GM23338 (cell line): ENCODE data around the gene DYNLT2. TPM values are rescaled to one million over a fixed set of nuclear protein-coding genes. Genes with fewer than 3 reads are reported as not detected.

Experiments used
- ATAC-seq: fragments of 200-7000 bp; cut with Tn5 transposase; 3 replicates; pipeline ENCODE4 v1.9.1; 2020
- DNase-seq: peaks from one replicate; pipeline ENCODE4 v3.0.0-alpha.2; 2015; ENCODE audit warnings: low spot score
- H2AFZ ChIP-seq: fragments of 200-600 bp; sonication (generic); 2 replicates; pipeline ENCODE4 v1.8.0; 2016; ENCODE audit warnings: antibody characterized with exemption, mild to moderate bottlenecking, moderate library complexity
- H3F3A ChIP-seq: fragments of 200-600 bp; sonication (generic); replicated peaks from 2 replicates; pipeline ENCODE4 v1.8.0; 2017; ENCODE audit warnings: antibody characterized with exemption, mixed run types, low read depth
- H3K27ac ChIP-seq: fragments of 200-600 bp; sonication (generic); 2 replicates; pipeline ENCODE4 v1.6.1; 2016; ENCODE audit warnings: low read depth
- H3K27me3 ChIP-seq: fragments of 200-600 bp; sonication (generic); 2 replicates; pipeline ENCODE4 v1.8.0; 2016; ENCODE audit warnings: mild to moderate bottlenecking, mixed run types, moderate library complexity; ENCODE audit not compliant: insufficient read depth
- H3K36me3 ChIP-seq: fragments of 200-600 bp; sonication (generic); 2 replicates; pipeline ENCODE4 v1.8.0; 2016; ENCODE audit warnings: mild to moderate bottlenecking; ENCODE audit not compliant: insufficient read depth
- H3K4me1 ChIP-seq: fragments of 200-600 bp; sonication (generic); 2 replicates; pipeline ENCODE4 v1.8.0; 2016; ENCODE audit warnings: mild to moderate bottlenecking, moderate library complexity; ENCODE audit not compliant: insufficient read depth
- H3K4me2 ChIP-seq: fragments of 200-600 bp; sonication (generic); 2 replicates; pipeline ENCODE4 v1.7.1; 2017; ENCODE audit warnings: mixed run types
- H3K4me3 ChIP-seq: fragments of 200-600 bp; sonication (generic); 2 replicates; pipeline ENCODE4 v1.6.1; 2016; ENCODE audit warnings: mixed run types
- H3K79me2 ChIP-seq: fragments of 200-600 bp; sonication (generic); replicated peaks from 2 replicates; pipeline ENCODE4 v1.8.0; 2017; ENCODE audit warnings: mild to moderate bottlenecking; ENCODE audit not compliant: insufficient read depth
- H3K9me2 ChIP-seq: fragments of 200-600 bp; sonication (generic); 2 replicates; pipeline ENCODE4 v1.8.0; 2017; ENCODE audit not compliant: insufficient read depth
- H4K20me1 ChIP-seq: fragments of 200-600 bp; sonication (generic); replicated peaks from 2 replicates; pipeline ENCODE4 v1.8.0; 2017; ENCODE audit warnings: mild to moderate bottlenecking; ENCODE audit not compliant: insufficient read depth
- H3K27ac Mint-ChIP-seq: 2 replicates; pipeline ENCODE4 v1.8.0; 2020; ENCODE audit warnings: inconsistent platforms, mild to moderate bottlenecking, moderate library complexity, mixed read lengths
- H3K27me3 Mint-ChIP-seq: 3 replicates; pipeline ENCODE4 v1.8.0; 2022; ENCODE audit warnings: low read depth, mild to moderate bottlenecking, moderate library complexity, mixed read lengths, inconsistent platforms; ENCODE audit not compliant: insufficient read depth, poor library complexity
- H3K36me3 Mint-ChIP-seq: 3 replicates; pipeline ENCODE4 v1.8.0; 2021; ENCODE audit warnings: low read depth, mild to moderate bottlenecking, inconsistent platforms, moderate library complexity, mixed read lengths
- H3K4me1 Mint-ChIP-seq: 3 replicates; pipeline ENCODE4 v1.8.0; 2020; ENCODE audit warnings: mild to moderate bottlenecking, inconsistent platforms, mixed read lengths
- H3K4me3 Mint-ChIP-seq: 3 replicates; pipeline ENCODE4 v1.8.0; 2021; ENCODE audit warnings: moderate library complexity, mild to moderate bottlenecking, inconsistent platforms, mixed read lengths
- H3K9me3 Mint-ChIP-seq: 3 replicates; pipeline ENCODE4 v1.8.0; 2020; ENCODE audit warnings: moderate library complexity, mild to moderate bottlenecking, inconsistent platforms, mixed read lengths
- CREB1 ChIP-seq: fragments of 250-450 bp; sonication (Bioruptor Pico); IDR thresholded peaks from 2 replicates; pipeline ENCODE4 v1.5.0; 2020; ENCODE audit warnings: low read depth, mild to moderate bottlenecking, moderate library complexity
- EZH2 ChIP-seq: fragments of 200-600 bp; sonication (generic); IDR thresholded peaks from one replicate; pipeline ENCODE4 v1.8.0; 2017; ENCODE audit warnings: antibody characterized with exemption, mild to moderate bottlenecking, low read depth; ENCODE audit not compliant: unreplicated experiment
- EZH2phosphoT487 ChIP-seq: fragments of 200-600 bp; sonication (generic); IDR thresholded peaks from one replicate; pipeline ENCODE4 v1.8.1; 2018; ENCODE audit warnings: antibody characterized with exemption; ENCODE audit not compliant: unreplicated experiment
- JUNB ChIP-seq: IDR thresholded peaks from one replicate; pipeline ENCODE4 v1.6.1; 2016; ENCODE audit warnings: antibody characterized with exemption; ENCODE audit not compliant: unreplicated experiment
- NANOG ChIP-seq: IDR thresholded peaks from 2 replicates; pipeline ENCODE4 v1.6.1; 2016; ENCODE audit warnings: antibody characterized with exemption, borderline replicate concordance
- POLR2AphosphoS5 ChIP-seq: IDR thresholded peaks from 2 replicates; pipeline ENCODE4 v1.6.1; 2016; ENCODE audit warnings: antibody characterized with exemption, low read depth
- STAT1 ChIP-seq: IDR thresholded peaks from one replicate; pipeline ENCODE4 v1.6.1; 2016; ENCODE audit warnings: antibody characterized with exemption; ENCODE audit not compliant: unreplicated experiment
- ZNF114 ChIP-seq: fragments of 250-450 bp; sonication (Bioruptor Pico); IDR thresholded peaks from 2 replicates; pipeline ENCODE4 v1.5.0; 2020; ENCODE audit warnings: mild to moderate bottlenecking, moderate library complexity
- ZNF331 ChIP-seq: fragments of 250-450 bp; sonication (Bioruptor Pico); IDR thresholded peaks from 2 replicates; pipeline ENCODE4 v1.5.0; 2020; ENCODE audit warnings: low read depth, mild to moderate bottlenecking, moderate library complexity
- polyA plus RNA-seq: library from polyadenylated mRNA; unstranded; fragments of >200 nt; fragmentation: Nextera tagmentation; extraction: Ambion mirVana; gene quantifications from 2 replicates; pipeline ENCODE4 v1.2.1, GENCODE V29; 2016
- total RNA-seq: library from RNA; depleted of rRNA; stranded (reverse); fragments of >200 nt; shearing (Covaris generic); gene quantifications from 2 replicates; pipeline ENCODE4 v1.2.3, GENCODE V29; 2014
- TF ChIP-seq, protein P1 (sequence below): fragments of 250-450 bp; sonication (Bioruptor Pico); IDR thresholded peaks from 2 replicates; pipeline ENCODE4 v1.5.0; 2020; ENCODE audit warnings: mild to moderate bottlenecking, moderate library complexity
- TF ChIP-seq, protein P2 (sequence below): IDR thresholded peaks from 2 replicates; pipeline ENCODE4 v1.6.1; 2016; ENCODE audit warnings: antibody characterized with exemption
- TF ChIP-seq, protein P3 (sequence below), 2 experiments: fragments of 200-600 bp in 1 of 2; sonication (generic) in 1 of 2; conservative IDR thresholded peaks; 2 replicates each; pipeline versions ENCODE4 v1.5.1 to v1.6.1; 2016 to 2017; ENCODE audit warnings: antibody characterized with exemption in 2 of 2, low read depth in 2 of 2, mild to moderate bottlenecking in 2 of 2, moderate library complexity in 1 of 2
- TF ChIP-seq, protein P4 (sequence below): IDR thresholded peaks from one replicate; pipeline ENCODE4 v1.6.1; 2018; ENCODE audit warnings: antibody characterized with exemption; ENCODE audit not compliant: unreplicated experiment

Gene DYNLT2
- total and polyA plus RNA-seq, 2 experiments from 2014 or later: 2.8 to 4.4 TPM

DNA sequence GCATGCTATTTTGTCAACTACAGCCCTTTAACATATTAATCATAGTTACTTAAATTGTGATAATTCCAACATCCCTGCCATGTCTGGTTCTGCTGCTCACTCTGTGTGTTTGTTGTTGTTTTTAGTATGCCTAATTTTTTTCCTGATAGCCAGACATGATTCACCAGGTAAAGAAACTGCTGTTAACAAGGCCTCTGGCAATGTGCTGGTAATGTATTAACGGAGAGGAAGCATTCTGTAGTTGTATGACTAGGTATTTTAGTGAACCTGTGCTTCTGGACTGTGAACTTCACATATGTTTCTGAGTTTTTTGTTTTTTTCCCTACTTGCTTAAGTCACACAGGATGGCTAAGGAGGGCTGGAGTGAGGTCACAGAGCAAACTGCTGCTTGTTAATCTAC is 4.8 kb downstream of the DYNLT2 start:
- no peaks in the 10 kb centered on the region for H3F3A ChIP-seq
- ATAC-seq: no peak
- H3K4me1 ChIP-seq: peaks cover 12% of the 10 kb centered on the region
- peaks cover 6% of the 10 kb centered on the region; the same call in 2 of the 3 replicates for H3K4me1 Mint-ChIP-seq
- H3K36me3 ChIP-seq: no peaks in the 10 kb centered on the region
- H4K20me1 ChIP-seq: 0 out of 2 replicates have a peak, but pooled peaks cover 4% of the 10 kb centered on the region
- no peaks in the 10 kb centered on the region for H3K9me3 Mint-ChIP-seq
- no peaks in the 10 kb centered on the region for H3K27me3 ChIP-seq
- no peak overlapping the region for H3K4me2 ChIP-seq
- no peak for TF ChIP-seq EZH2
- TF ChIP-seq, protein P1, sequence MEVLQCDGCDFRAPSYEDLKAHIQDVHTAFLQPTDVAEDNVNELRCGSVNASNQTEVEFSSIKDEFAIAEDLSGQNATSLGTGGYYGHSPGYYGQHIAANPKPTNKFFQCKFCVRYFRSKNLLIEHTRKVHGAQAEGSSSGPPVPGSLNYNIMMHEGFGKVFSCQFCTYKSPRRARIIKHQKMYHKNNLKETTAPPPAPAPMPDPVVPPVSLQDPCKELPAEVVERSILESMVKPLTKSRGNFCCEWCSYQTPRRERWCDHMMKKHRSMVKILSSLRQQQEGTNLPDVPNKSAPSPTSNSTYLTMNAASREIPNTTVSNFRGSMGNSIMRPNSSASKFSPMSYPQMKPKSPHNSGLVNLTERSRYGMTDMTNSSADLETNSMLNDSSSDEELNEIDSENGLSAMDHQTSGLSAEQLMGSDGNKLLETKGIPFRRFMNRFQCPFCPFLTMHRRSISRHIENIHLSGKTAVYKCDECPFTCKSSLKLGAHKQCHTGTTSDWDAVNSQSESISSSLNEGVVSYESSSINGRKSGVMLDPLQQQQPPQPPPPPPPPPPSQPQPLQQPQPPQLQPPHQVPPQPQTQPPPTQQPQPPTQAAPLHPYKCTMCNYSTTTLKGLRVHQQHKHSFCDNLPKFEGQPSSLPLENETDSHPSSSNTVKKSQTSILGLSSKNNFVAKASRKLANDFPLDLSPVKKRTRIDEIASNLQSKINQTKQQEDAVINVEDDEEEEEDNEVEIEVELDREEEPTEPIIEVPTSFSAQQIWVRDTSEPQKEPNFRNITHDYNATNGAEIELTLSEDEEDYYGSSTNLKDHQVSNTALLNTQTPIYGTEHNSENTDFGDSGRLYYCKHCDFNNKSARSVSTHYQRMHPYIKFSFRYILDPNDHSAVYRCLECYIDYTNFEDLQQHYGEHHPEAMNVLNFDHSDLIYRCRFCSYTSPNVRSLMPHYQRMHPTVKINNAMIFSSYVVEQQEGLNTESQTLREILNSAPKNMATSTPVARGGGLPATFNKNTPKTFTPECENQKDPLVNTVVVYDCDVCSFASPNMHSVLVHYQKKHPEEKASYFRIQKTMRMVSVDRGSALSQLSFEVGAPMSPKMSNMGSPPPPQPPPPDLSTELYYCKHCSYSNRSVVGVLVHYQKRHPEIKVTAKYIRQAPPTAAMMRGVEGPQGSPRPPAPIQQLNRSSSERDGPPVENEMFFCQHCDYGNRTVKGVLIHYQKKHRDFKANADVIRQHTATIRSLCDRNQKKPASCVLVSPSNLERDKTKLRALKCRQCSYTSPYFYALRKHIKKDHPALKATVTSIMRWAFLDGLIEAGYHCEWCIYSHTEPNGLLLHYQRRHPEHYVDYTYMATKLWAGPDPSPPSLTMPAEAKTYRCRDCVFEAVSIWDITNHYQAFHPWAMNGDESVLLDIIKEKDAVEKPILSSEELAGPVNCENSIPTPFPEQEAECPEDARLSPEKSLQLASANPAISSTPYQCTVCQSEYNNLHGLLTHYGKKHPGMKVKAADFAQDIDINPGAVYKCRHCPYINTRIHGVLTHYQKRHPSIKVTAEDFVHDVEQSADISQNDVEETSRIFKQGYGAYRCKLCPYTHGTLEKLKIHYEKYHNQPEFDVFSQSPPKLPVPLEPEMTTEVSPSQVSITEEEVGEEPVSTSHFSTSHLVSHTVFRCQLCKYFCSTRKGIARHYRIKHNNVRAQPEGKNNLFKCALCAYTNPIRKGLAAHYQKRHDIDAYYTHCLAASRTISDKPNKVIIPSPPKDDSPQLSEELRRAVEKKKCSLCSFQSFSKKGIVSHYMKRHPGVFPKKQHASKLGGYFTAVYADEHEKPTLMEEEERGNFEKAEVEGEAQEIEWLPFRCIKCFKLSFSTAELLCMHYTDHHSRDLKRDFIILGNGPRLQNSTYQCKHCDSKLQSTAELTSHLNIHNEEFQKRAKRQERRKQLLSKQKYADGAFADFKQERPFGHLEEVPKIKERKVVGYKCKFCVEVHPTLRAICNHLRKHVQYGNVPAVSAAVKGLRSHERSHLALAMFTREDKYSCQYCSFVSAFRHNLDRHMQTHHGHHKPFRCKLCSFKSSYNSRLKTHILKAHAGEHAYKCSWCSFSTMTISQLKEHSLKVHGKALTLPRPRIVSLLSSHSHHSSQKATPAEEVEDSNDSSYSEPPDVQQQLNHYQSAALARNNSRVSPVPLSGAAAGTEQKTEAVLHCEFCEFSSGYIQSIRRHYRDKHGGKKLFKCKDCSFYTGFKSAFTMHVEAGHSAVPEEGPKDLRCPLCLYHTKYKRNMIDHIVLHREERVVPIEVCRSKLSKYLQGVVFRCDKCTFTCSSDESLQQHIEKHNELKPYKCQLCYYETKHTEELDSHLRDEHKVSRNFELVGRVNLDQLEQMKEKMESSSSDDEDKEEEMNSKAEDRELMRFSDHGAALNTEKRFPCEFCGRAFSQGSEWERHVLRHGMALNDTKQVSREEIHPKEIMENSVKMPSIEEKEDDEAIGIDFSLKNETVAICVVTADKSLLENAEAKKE (CRISPR knock-in tag): no peak
- no peak for TF ChIP-seq NANOG
- TF ChIP-seq CREB1 (CRISPR knock-in tag): no peak
- TF ChIP-seq, protein P2, sequence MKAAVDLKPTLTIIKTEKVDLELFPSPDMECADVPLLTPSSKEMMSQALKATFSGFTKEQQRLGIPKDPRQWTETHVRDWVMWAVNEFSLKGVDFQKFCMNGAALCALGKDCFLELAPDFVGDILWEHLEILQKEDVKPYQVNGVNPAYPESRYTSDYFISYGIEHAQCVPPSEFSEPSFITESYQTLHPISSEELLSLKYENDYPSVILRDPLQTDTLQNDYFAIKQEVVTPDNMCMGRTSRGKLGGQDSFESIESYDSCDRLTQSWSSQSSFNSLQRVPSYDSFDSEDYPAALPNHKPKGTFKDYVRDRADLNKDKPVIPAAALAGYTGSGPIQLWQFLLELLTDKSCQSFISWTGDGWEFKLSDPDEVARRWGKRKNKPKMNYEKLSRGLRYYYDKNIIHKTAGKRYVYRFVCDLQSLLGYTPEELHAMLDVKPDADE: no peak
- TF ChIP-seq ZNF114 (CRISPR knock-in tag): no peak
- no peak for TF ChIP-seq ZNF331 (CRISPR knock-in tag)
- no peak for TF ChIP-seq STAT1
- TF ChIP-seq JUNB: no peak
- TF ChIP-seq POLR2AphosphoS5: no peak
- TF ChIP-seq EZH2phosphoT487: no peak
- TF ChIP-seq, protein P3, sequence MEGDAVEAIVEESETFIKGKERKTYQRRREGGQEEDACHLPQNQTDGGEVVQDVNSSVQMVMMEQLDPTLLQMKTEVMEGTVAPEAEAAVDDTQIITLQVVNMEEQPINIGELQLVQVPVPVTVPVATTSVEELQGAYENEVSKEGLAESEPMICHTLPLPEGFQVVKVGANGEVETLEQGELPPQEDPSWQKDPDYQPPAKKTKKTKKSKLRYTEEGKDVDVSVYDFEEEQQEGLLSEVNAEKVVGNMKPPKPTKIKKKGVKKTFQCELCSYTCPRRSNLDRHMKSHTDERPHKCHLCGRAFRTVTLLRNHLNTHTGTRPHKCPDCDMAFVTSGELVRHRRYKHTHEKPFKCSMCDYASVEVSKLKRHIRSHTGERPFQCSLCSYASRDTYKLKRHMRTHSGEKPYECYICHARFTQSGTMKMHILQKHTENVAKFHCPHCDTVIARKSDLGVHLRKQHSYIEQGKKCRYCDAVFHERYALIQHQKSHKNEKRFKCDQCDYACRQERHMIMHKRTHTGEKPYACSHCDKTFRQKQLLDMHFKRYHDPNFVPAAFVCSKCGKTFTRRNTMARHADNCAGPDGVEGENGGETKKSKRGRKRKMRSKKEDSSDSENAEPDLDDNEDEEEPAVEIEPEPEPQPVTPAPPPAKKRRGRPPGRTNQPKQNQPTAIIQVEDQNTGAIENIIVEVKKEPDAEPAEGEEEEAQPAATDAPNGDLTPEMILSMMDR (conservative IDR thresholded peaks at IDR 0.05; ENCODE audit: low read depth in 2 of 2): no peak
- TF ChIP-seq, protein P4, sequence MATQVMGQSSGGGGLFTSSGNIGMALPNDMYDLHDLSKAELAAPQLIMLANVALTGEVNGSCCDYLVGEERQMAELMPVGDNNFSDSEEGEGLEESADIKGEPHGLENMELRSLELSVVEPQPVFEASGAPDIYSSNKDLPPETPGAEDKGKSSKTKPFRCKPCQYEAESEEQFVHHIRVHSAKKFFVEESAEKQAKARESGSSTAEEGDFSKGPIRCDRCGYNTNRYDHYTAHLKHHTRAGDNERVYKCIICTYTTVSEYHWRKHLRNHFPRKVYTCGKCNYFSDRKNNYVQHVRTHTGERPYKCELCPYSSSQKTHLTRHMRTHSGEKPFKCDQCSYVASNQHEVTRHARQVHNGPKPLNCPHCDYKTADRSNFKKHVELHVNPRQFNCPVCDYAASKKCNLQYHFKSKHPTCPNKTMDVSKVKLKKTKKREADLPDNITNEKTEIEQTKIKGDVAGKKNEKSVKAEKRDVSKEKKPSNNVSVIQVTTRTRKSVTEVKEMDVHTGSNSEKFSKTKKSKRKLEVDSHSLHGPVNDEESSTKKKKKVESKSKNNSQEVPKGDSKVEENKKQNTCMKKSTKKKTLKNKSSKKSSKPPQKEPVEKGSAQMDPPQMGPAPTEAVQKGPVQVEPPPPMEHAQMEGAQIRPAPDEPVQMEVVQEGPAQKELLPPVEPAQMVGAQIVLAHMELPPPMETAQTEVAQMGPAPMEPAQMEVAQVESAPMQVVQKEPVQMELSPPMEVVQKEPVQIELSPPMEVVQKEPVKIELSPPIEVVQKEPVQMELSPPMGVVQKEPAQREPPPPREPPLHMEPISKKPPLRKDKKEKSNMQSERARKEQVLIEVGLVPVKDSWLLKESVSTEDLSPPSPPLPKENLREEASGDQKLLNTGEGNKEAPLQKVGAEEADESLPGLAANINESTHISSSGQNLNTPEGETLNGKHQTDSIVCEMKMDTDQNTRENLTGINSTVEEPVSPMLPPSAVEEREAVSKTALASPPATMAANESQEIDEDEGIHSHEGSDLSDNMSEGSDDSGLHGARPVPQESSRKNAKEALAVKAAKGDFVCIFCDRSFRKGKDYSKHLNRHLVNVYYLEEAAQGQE: no peak
- no peak overlapping the region for H3K4me3 ChIP-seq
- no peak overlapping the region for H3K27ac ChIP-seq
- no peak for DNase-seq
- peaks cover 14% of the 10 kb centered on the region for H3K79me2 ChIP-seq
- peaks cover 1% of the 10 kb centered on the region for H3K27me3 Mint-ChIP-seq
- H3K9me2 ChIP-seq: no peaks in the 10 kb centered on the region
- H3K4me3 Mint-ChIP-seq: no peak overlapping the region
- no peak overlapping the region for H2AFZ ChIP-seq
- peaks cover 5% of the 10 kb centered on the region; the same call in 2 of the 3 replicates for H3K36me3 Mint-ChIP-seq
- H3K27ac Mint-ChIP-seq: no peak overlapping the region
